ENCODE measurements around the gene PCED1B.
"Not testable (repeated sequence)": the region's sequence is repeated elsewhere in the genome, so short reads cannot be mapped to it uniquely, and the experiment has no call there.

Gene PCED1B

GRCh38 chr12:47192051-47192450 is 112.6 kb downstream of the PCED1B start:
- DNase-seq, result no peak
- H3K4me1 ChIP-seq, result no peaks in the 10 kb centered on the region
- no peak for TF ChIP-seq CTCF (IDR thresholded peaks at IDR 0.05; ENCODE audit: low read depth, low read length)

GRCh38 chr12:47193066-47193465 is 113.6 kb downstream of the PCED1B start:
- Histone ChIP-seq H3K4me1 (no peaks in the 10 kb centered on the region), H3K36me3 (no peaks in the 10 kb centered on the region), H3K27me3 (no peaks in the 10 kb centered on the region; the same call in 1 of the 2 replicates), H3K4me3 (ENCODE audit: low read depth, low read length) (no peak overlapping the region), H3K9me3 (no peaks in the 10 kb centered on the region)
- no peak for TF ChIP-seq CTCF (IDR thresholded peaks at IDR 0.05; ENCODE audit: low read depth, low read length)
- no peak for DNase-seq

More at GRCh38 chr12:47192051-47192450, 112.6 kb downstream of the PCED1B start:
- no peaks in the 10 kb centered on the region for H3K36me3 ChIP-seq
- no peaks in the 10 kb centered on the region; the same call in 1 of the 2 replicates for H3K27me3 ChIP-seq
- H3K9me3 ChIP-seq, result no peaks in the 10 kb centered on the region
- H3K4me3 ChIP-seq (ENCODE audit: low read depth, low read length), result no peak overlapping the region

- Histone ChIP-seq H3K9me3 (no peaks in the 10 kb centered on the region), H3K27me3 (no peaks in the 10 kb centered on the region; the same call in 1 of the 2 replicates), H3K36me3 (no peaks in the 10 kb centered on the region), H3K4me3 (ENCODE audit: low read depth, low read length) (no peak overlapping the region), H3K4me1 (no peaks in the 10 kb centered on the region)
- no peak for TF ChIP-seq CTCF (IDR thresholded peaks at IDR 0.05; ENCODE audit: low read depth, low read length)
- DNase-seq, result no peak
Observed at GRCh38 chr12:47194501-47194900, 115.1 kb downstream of the PCED1B start.

GRCh38 chr12:47200446-47200845 is 121.0 kb downstream of the PCED1B start:
- DNase-seq, result no peak
- no peak for TF ChIP-seq CTCF (IDR thresholded peaks at IDR 0.05; ENCODE audit: low read depth, low read length)
- H3K27me3 ChIP-seq, result no peaks in the 10 kb centered on the region
- no peaks in the 10 kb centered on the region for H3K9me3 ChIP-seq
- H3K36me3 ChIP-seq, result no peaks in the 10 kb centered on the region
- no peaks in the 10 kb centered on the region for H3K4me1 ChIP-seq
- H3K4me3 ChIP-seq (ENCODE audit: low read depth, low read length), result no peak overlapping the region

- not testable (repeated sequence) for H3K27me3 ChIP-seq; H3K9me3 ChIP-seq; H3K4me3 ChIP-seq (ENCODE audit: low read depth, low read length); DNase-seq; H3K4me1 ChIP-seq; H3K36me3 ChIP-seq
Observed at GRCh38 chr12:47201190-47201589, 121.8 kb downstream of the PCED1B start.

GRCh38 chr12:47202176-47202575 is 122.8 kb downstream of the PCED1B start:
- H3K4me3 ChIP-seq (ENCODE audit: low read depth, low read length), result no peak overlapping the region
- no peak for TF ChIP-seq CTCF (IDR thresholded peaks at IDR 0.05; ENCODE audit: low read depth, low read length)
- no peaks in the 10 kb centered on the region for H3K36me3 ChIP-seq
- no peaks in the 10 kb centered on the region for H3K9me3 ChIP-seq
- no peaks in the 10 kb centered on the region for H3K4me1 ChIP-seq
- DNase-seq, result no peak
- no peaks in the 10 kb centered on the region for H3K27me3 ChIP-seq
